ENCODE data around the gene KRT6C.

The KRT6C gene

GRCh38 chr12:52434081-52434733 is 39.4 kb downstream of the KRT6C start, which contains the start of gene KRT75:
KRT75 (minus strand) TSS chr12:52434371; CDS start chr12:52434304, 67 bp downstream.
- no peak for DNase-seq

GRCh38 chr12:52433501-52434080 is 40.0 kb downstream of the KRT6C start:
- DNase-seq = no peak

- no peak for DNase-seq
Measured at GRCh38 chr12:52432559-52433207, 40.9 kb downstream of the KRT6C start.

- no peak for DNase-seq
Measured at GRCh38 chr12:52428121-52428520, 45.5 kb downstream of the KRT6C start.

- DNase-seq = no peak
Measured at GRCh38 chr12:52427083-52427482, 46.5 kb downstream of the KRT6C start.

- no peak for DNase-seq
Measured at GRCh38 chr12:52426034-52426433, 47.6 kb downstream of the KRT6C start.

- no peak for DNase-seq
Measured at GRCh38 chr12:52425466-52425865, 48.1 kb downstream of the KRT6C start.

GRCh38 chr12:52423661-52424500 is 49.7 kb downstream of the KRT6C start:
- DNase-seq = peak; percentile 52

- DNase-seq = no peak
Measured at GRCh38 chr12:52423035-52423434, 50.6 kb downstream of the KRT6C start.

GRCh38 chr12:52419656-52420055 is 53.9 kb downstream of the KRT6C start:
- DNase-seq = no peak

- no peak for DNase-seq
Measured at GRCh38 chr12:52418576-52419110, 55.0 kb downstream of the KRT6C start.
